ENCODE measurements around the gene UAP1L1.
"Not testable (repeated sequence)": the region's sequence is repeated elsewhere in the genome, so short reads cannot be mapped to it uniquely, and the experiment has no call there.

The UAP1L1 gene, protein sequence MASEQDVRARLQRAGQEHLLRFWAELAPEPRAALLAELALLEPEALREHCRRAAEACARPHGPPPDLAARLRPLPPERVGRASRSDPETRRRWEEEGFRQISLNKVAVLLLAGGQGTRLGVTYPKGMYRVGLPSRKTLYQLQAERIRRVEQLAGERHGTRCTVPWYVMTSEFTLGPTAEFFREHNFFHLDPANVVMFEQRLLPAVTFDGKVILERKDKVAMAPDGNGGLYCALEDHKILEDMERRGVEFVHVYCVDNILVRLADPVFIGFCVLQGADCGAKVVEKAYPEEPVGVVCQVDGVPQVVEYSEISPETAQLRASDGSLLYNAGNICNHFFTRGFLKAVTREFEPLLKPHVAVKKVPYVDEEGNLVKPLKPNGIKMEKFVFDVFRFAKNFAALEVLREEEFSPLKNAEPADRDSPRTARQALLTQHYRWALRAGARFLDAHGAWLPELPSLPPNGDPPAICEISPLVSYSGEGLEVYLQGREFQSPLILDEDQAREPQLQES

DNA sequence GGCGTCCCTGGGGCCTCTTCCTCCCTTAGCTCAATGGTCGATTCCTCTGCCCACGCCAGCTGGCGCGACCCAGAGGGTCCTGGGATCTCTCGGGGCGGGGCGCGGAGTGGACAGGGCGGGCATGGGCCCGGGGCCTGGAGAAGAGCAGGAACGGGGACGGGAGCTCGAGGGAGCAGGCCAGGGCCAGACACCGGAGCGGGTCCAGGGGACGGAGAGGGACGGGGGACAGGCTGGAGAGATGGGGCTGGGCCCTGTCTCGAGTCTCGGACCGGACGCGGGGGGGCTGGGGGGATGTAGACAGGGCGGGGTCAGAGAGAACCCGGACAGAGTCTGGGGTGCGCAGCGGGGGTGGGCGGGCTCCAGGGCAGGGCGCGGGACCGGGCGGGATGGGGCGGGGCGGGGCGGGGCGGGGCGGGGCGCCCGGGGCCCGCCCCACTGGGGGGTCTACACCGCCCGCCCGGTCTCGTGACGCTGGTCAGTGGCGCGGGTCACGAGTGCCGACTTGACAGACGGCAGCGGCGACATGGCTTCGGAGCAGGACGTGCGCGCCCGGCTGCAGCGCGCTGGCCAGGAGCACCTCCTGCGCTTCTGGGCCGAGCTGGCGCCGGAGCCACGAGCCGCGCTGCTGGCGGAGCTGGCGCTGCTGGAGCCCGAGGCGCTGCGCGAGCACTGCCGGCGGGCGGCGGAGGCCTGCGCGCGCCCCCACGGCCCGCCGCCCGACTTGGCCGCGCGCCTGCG lies at the start of gene UAP1L1:
TSS of gene UAP1L1 (plus strand) at position 508 of the 738 bp plus-strand sequence. CDS start at position 524, 16 bp downstream.
- peak in 1 of 2 donors; percentile 50 for DNase-seq (ENCODE audit: low read depth in 2 of 2)

DNA sequence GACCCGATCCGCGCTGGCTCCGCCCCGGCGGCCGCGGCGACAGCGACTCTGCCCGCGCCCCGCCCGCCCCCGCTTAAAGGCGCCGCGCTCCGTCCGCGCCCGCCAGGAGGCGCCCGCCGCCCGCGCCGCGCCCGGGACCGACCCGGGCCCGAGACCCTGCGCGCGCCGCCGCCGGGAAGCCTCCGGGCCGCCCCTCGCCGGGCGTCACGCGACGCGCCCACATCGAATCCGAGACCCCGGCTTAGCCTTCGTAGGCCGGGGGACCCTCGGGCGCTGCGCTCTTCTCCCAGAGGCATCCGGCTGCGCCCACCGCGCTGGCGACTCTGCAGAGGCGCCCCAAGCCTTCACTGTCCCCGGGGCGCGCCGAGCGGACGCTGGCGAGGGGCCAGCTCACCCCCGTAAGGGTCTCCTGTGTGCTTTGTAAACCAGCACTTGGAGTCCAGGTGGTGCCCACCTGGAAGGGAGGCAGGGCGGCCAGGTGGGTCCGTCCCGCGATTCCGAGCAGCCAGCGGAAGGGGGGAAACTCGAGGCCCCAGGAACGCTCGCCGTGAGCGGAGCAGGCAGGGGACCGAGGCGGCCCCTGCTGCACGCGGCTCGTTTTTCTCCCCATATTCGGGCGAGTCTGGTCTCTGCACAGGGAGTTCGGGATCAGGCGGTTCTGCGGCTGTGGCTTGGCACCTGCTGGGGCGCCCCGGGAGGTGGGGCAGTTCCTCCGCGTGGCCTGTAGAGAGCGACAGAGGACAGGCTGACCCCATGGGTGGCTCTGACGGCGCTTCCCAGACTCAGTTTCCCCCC lies 48.9 kb upstream of the UAP1L1 start:
- DNase-seq (ENCODE audit: low read depth in 2 of 2), result peak; percentile 51 to 52

DNA sequence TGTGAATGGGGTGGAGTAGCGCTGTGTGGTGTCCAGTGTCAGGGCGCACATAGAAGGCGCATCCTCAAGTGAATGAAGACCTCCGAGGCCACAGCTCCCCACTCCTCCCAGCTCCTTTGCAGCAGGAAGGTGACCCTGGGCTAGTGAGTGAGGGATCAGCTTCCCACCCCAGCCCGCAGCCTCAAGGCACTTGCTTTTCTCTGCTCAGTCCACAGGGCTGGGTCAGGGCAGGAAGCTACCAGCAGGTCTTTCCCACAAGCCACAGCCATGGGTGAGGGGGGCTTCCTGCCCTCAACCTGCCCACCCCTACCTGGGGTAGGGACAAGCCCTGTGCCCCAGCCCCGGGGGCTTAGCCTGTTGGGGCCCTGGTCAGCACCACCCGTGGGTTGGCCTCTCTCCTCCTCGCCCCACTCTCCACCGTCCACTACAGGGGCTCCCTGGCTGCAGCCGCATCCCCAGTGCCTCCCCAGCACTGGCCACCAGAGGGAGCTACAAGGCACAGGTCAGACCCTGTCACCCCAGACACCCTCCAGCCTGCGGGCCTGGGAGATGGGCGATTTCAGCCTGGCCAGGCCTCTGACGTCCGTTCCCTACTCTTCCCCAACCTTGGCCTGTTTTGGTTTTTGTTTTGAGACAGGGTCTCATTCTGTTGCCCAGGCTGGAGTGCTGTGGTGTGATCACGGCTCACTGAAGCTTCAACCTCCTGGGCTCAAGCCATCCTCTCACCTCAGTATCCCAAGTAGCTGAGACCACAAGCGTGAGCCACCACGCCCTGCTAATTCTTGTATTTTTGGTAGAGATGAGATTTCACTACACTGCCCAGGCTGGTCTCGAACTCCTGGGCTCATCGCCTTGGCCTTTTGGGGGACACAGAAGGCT lies 48.0 kb upstream of the UAP1L1 start:
- DNase-seq (ENCODE audit: low read depth in 2 of 2), result peak; percentile 43 to 54

DNA sequence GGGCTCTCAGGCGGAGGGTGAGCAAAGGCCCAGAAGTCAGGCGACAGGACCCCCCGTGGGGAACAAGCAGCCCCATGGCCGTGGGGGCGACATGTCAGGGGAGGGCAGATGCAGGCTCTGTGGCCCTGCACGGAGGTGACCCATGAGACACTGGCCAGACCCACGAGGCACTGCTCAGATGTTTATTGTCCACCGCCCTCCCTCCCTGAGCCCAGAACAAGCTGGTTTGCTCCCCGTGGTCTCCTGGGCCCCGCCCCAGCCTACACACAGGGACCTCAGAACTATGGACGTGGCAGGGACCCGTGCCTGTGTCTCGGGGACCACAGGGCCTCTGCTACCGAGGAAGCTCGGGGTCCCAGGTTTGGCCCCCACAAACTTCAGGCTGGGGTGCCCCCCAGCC lies 47.3 kb upstream of the UAP1L1 start:
- DNase-seq (ENCODE audit: low read depth in 2 of 2), result no peak

DNA sequence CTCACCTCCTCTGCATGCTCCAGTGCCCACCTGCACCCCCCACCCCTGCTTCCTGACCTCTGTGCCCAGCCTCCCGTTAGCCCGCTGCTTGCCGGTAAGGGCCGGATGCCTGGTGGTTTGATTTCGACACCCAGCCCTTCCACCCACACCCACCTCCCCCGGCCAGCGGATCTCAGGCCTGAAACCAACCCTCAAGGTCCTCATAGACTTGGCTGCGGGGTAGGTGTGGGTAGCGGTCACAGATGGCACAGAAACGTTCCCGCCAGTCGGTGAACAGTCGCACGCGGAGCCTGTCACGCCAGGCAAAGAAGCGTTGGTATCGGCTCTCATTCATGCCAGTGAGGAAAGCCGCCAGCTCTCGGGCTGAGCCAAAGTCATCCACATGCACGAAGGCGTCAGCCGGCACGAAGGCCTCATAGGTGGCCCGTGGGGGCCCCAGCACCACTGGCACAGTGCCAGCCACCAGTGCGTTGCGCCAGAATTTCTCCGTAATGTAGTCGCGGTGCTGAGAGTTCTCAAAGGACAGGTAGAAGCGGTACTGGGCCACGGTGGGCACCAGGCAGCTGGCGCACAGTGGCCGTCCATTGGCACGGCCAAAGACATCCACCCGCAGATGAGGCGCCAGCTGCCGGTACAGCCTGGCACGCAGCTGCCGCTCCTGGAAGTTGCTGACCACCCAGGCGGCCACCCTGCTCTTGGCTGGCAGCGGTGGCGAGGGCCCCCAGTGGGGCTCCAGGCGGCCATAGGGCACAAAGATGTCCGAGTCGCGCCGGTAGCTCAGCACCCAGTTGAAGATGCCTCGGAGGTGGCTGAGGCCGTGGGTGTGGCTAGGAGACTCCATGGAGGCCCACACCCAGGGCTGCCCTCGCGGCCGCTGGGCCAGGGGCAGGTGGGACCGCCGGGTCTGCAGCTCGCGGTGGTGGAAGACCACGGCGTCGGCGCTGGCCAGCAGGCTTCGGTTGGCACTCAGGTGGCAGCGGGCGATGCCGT lies 46.5 kb upstream of the UAP1L1 start:
- DNase-seq (ENCODE audit: low read depth in 2 of 2), result peak; percentile 50 to 52

DNA sequence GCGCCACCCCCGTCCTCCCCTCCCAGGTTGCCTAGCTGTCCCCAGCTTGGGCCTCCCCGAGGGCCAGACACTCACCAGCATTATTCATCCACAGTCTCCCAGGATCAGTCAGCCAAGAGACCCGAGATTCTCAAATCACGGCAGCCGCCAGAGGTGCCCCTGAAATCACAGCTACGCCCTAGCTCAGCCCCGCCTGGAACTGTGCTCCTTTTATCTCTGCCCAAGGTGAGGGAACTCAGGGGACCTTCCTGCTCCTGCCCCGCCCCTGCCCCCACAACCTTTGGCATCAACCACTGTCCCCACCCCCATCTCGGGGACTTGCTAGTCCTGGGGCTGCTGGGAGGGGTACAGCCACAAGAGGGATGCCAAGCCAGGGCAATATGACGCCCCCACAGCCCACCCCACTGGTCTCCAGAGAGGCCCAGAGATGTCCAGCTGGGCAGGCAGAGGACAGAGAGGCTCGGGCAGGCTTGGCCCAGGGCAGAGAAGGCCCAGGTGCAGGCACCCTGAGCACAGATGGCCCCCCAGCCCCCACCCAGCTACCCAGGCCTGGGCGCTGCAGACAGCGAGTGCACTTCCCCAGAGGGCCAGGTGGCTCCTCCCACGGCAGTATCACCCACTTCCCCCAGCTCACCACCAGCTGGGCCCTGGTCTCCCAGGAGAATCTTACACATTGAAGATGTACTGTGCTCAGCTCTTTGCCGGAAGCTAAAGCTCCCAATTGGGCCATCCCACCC lies 45.2 kb upstream of the UAP1L1 start, which contains the start of gene FUT7:
TSS of gene FUT7 (minus strand) at position 185 of the 737 bp plus-strand sequence. CDS start at position 88, 97 bp downstream.
- DNase-seq (ENCODE audit: low read depth in 2 of 2), result peak in 1 of 2 donors; percentile 44

DNA sequence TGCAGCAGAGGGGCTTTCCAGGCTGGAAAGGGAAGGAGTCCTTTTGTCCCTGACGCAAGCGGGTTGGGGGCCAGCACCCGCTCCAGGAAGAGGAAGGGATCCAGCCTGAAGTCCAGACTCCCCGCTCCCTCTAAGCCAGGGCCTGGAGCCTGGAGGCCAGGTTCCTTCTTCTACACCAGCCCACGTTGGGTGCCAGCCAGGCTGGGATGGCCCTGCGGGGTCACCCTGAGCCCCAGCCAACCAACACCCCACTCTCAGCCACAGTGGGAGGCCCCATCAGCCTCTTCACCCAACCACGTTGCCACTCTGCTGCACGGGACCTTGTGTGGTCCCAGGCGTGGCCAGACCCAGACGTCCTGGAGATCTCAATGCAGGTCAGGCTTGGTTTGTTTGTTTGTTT lies 44.5 kb upstream of the UAP1L1 start:
- no peak for DNase-seq (ENCODE audit: low read depth in 2 of 2)

DNA sequence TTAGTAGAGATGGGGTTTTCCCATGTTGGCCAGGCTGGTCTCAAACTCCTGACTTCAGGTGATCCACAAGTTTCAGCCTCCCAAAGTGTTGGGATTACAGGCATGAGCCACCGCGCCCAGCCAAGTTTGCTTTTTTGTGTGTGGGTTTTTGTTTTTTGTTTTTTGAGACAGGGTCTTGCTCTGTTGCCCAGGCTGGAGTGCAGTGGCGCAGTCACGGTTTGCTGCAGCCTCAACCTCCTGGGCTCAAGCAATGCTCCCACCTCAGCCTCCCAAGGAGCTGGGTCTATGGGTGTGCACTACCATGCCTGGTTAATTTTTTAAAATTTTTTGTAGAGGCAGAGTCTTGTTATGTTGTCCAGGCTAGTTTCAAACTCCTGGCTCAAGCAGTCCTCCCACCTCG lies 43.8 kb upstream of the UAP1L1 start:
- not testable (repeated sequence) for DNase-seq (ENCODE audit: low read depth in 2 of 2)

DNA sequence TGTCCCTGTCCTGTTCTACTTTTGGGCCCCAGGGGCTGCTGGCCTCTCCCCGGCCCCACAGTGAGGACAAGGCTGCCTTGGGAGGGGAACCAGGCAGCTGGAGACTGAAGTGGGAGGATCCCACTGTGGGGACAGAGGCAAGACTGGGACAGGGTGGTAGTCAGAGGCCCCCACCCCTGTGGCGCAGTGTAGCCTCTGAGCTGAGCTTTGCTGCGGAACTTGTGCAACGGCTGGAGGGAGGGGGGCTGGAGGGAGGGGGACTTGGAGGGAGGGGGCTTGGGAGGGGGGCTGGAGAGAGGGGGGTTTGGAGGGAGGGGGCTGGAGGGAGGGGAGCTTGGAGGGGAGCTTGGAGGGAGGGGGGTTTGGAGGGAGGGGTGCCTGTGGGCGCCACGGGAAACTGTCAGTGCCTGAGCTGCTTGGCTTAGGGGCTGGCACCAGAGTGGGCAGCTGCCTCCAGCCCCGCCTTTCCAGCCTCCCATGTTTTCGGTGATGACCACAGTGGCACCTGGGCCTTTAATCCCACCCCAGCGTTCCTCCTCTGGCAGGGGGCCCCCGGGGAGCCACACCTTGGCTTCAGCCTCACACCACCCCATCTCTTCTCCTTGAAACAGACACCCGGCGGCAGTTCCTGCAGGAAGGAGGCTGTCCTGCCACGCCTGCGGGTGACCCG lies 43.1 kb upstream of the UAP1L1 start:
- DNase-seq (ENCODE audit: low read depth in 2 of 2), result no peak

DNA sequence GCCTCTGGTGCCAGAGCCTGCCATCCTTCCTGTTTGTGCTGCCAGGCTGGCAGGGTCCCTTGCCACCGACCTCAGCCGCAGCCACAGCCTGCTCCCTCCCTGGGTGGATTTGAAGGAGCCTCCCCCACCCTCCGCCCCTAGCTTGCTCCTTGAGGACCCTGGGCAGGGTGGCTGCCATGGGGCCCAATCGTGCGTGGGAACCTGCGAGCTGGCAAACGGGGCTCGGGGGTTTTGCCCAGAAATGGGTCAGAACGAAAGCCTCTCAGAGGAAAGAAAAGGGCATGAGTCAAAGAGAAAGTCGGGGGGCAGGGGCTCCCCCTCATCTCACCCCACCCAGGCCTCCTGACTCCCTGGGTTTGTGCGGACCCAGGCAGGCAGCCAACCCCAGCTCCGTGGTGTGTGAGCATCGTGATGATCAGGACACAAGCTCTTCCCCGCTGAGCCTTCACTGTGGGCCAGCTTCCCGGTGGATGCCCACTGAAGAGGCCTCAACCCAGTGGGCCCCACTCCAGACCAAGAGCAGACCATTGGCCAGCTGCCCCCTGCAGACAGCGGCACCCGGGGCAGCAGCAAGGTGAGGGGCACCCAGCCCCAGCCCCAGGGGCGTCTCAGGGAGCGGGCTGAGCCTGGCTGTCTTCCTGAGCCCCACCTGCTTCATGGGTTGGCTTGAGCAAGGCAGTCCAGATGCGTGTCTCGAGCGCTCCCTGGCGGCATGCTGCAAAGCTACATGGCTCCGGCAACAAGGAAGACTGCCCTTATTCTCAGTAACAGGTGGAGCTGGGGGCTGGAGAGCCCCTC lies 42.4 kb upstream of the UAP1L1 start:
- peak; percentile 74 to 77 for DNase-seq (ENCODE audit: low read depth in 2 of 2)

DNA sequence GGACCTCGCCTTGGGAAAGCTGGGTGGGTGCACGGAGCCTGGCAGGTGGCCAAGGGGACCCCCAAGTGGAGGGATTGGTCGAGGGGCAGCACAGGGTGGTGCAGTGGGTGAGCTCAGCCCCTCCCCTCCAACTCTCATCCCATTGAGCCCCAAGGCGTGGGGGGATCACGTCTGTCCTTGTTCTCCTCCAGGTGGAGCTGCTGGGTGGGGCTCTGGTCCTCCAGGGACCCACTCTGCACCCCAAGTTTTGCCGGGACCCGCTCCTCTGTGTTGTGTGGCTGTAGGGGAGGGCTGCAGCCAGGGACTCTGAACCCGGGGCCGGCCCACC lies 41.8 kb upstream of the UAP1L1 start:
- no peak for DNase-seq (ENCODE audit: low read depth in 2 of 2)

DNA sequence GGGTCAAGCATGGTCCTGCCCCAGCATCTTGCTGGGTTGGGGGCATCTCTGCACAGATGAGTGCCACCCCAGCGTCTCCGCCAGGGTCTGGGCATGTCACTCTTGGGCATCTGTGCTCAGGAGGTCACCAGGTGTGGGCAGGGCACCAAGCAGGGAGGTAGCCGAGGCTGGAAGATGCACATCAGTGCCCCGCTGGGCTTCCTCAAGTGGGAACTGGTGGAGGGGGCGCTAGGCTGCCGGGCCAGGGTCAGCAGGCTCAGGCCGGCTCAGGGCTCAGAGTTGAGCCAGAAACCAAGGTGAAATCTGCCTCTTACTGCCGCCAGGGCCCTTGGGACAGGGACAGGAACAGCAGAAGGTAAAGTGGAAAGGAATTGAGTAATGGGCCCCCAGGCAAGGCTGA lies 41.4 kb upstream of the UAP1L1 start:
- no peak for DNase-seq (ENCODE audit: low read depth in 2 of 2)

DNA sequence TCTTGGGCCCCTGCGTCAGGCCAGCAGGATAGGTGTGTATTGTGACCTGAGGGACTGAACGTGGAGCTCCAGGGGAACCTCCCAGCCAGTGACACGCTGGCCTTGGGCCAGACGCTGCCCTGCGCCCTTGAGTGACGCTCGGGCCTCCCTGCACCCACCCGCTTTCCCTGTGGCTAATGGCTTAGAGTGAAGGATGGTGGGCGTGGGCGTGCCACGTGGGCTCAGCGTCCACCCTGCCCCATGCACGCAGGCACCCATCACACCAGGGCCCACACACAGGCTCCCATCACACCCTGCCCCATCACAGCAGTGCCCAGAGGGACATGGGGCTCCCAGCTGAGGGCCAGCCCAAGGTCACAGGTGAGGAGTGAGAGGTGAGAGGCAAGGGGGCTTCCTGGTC lies 40.3 kb upstream of the UAP1L1 start:
- no peak for DNase-seq (ENCODE audit: low read depth in 2 of 2)

DNA sequence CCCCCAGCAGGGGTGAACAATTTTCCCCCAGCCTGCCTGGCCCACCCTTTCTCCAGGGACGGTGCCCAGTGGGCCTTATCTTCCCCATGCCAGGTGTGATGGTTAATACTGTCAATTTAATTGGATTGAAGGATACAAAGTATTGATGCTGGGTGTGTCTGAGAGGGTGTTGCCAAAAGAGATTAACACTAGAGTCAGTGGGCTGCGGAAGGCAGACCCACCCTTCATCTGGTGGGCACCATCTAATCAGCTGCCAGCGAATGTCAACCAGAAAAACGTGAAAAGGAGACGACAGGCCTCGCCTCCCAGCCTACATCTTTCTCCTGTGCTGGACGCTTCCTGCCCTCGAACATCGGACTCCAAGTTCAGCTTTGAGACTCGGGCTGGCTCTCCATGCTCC lies 39.8 kb upstream of the UAP1L1 start:
- no peak for DNase-seq (ENCODE audit: low read depth in 2 of 2)

DNA sequence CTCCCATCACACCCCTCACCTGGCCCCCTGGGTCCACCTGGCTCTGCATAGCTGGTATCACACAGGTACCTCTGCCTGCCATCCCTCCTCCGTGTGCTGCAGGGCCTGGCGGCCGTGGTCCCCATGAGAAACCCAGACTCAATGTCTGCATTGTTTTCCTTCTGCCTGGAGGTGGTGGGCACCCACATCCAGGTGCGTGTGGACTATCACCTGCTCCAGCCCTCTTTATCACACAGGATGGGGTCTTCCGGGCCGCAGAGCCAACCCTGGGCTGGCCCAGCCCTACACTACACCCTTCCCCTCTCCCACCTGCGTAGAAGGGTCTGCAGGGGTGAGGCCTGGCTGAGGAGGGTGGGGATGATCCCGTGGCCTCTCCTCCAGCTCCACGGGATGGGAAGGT lies 38.4 kb upstream of the UAP1L1 start:
- DNase-seq (ENCODE audit: low read depth in 2 of 2), result no peak

DNA sequence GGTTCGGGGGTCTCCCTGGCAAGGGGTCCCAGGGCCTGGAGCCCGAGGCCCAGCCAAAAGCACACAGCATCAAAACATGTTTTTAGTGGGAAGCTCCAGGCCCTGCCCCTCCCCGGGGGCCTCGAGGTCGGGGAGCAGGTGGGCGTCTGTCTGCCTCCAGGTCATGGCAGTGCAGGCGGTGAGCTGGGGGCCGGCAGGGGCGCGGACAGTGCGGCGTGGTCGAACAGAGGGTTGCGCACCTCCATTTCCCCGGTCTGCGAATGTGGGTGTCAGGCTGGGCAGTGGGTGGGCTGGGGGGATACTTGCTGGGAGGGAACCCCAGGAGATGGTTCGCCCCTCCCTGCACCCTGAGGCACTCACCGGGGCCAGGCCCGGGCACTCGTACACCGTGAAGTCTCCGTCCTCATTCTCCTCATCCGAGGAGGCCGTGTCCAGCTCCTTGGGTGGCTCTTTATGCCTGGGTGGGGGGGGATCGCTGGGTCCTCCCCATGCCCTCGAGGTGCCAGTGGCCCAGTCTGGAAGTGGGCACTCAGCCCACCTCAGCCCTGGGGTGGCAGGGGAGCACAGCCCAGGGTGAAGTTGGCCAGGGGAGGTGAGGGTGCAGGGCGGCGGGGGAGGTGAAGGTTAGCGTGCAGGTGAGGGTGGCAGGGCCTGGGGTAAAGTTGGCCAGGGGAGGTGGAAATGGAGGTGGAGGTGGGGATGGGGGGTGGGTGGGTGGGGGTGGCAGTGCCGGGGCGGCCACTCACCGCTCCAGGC lies 37.5 kb upstream of the UAP1L1 start:
- DNase-seq (ENCODE audit: low read depth in 2 of 2), result no peak

DNA sequence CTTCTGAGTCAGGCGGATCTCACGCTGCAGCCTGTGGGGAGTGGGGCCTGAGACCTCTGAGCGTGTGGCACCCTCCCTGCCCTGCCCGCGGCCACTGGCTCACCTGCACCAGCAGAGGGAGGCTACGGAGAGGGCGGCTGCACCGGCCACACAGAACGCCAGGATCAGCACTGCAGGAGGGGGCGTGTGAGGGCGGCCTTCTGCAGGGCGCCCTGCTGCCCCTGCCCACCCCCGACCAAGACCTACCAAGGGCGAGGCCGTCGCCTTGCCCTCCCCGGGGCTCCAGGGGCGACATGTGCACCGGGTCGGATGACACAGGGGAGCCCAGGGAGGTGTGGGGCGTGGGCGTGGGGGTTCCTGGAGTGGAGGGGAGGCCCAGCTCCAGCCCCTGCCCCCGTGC lies 36.7 kb upstream of the UAP1L1 start:
- DNase-seq (ENCODE audit: low read depth in 2 of 2), result no peak

Data from stimulated activated CD8-positive, alpha-beta memory T cell treated with anti-CD3 and anti-CD28 coated beads, Interleukin-15, amount 100 ng/mL, for 48 hours (primary cell).